DND-41 (cell line): ENCODE results near the gene GATA5.

Experiments used
- EZH2 ChIP-seq: IDR thresholded peaks from 3 replicates; pipeline ENCODE4 v1.6.1; 2012; ENCODE audit warnings: borderline replicate concordance, low read depth, mild to moderate bottlenecking, moderate library complexity, low read length, inconsistent platforms; ENCODE audit not compliant: severe bottlenecking
- TF ChIP-seq, protein P1 (sequence below): IDR thresholded peaks from 2 replicates; pipeline ENCODE4 v1.5.1; 2012; ENCODE audit warnings: borderline replicate concordance, low read length, moderate library complexity, mild to moderate bottlenecking; ENCODE audit not compliant: poor library complexity, severe bottlenecking; ENCODE audit errors: extremely low read depth

DNA sequence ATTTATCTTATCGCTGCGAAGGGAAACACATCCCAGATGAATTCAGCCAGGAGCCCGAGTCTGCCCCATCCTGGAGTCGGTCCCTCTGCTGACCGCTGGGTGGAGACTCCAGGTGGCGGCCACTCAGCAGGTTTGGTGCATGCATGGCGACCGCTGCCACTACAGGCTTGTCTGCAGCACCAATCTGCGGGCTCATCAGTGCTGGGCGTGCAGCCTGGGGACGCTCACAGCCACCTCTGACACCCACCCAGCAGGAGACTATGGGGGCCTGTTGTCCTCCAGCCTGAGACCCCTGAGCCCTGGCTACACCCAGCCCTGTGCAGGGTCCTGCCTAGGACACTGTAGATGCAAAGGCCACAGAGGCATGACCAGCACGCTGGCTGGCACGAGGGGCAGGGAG, 40.5 kb upstream of the GATA5 start:
- TF ChIP-seq, protein P1, sequence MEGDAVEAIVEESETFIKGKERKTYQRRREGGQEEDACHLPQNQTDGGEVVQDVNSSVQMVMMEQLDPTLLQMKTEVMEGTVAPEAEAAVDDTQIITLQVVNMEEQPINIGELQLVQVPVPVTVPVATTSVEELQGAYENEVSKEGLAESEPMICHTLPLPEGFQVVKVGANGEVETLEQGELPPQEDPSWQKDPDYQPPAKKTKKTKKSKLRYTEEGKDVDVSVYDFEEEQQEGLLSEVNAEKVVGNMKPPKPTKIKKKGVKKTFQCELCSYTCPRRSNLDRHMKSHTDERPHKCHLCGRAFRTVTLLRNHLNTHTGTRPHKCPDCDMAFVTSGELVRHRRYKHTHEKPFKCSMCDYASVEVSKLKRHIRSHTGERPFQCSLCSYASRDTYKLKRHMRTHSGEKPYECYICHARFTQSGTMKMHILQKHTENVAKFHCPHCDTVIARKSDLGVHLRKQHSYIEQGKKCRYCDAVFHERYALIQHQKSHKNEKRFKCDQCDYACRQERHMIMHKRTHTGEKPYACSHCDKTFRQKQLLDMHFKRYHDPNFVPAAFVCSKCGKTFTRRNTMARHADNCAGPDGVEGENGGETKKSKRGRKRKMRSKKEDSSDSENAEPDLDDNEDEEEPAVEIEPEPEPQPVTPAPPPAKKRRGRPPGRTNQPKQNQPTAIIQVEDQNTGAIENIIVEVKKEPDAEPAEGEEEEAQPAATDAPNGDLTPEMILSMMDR: no peak
- TF ChIP-seq EZH2: no peak
